GM12878 (cell line): ENCODE results near the gene TMEM63C. TPM values are rescaled to one million over a fixed set of nuclear protein-coding genes. Genes with fewer than 3 reads are reported as not detected.

Experiments
- BMI1 ChIP-seq: fragments of 450-650 bp; IDR thresholded peaks from 2 replicates; pipeline ENCODE4 v1.6.1; 2016; ENCODE audit warnings: mild to moderate bottlenecking, moderate library complexity, borderline replicate concordance
- CHD4 ChIP-seq: fragments of 200-600 bp; sonication (generic); IDR thresholded peaks from 2 replicates; pipeline ENCODE4 v1.6.1; 2016; ENCODE audit warnings: mild to moderate bottlenecking
- SMAD1 ChIP-seq: fragments of 450-650 bp; IDR thresholded peaks from 2 replicates; pipeline ENCODE4 v1.6.1; 2018; ENCODE audit warnings: mild to moderate bottlenecking, low read depth; ENCODE audit not compliant: partially characterized antibody
- STAT1 ChIP-seq: fragments of 450-650 bp; conservative IDR thresholded peaks from 2 replicates; pipeline ENCODE4 v1.6.1; 2014; ENCODE audit warnings: antibody characterized with exemption, mild to moderate bottlenecking
- TAF1 ChIP-seq: IDR thresholded peaks from 2 replicates; pipeline ENCODE4 v1.6.1; 2011; ENCODE audit warnings: mild to moderate bottlenecking, low read depth, low read length, borderline replicate concordance
- TCF12 ChIP-seq: IDR thresholded peaks from 2 replicates; pipeline ENCODE4 v1.6.1; 2011; ENCODE audit warnings: low read depth, mild to moderate bottlenecking, low read length
- YBX1 ChIP-seq: fragments of 450-650 bp; IDR thresholded peaks from 2 replicates; pipeline ENCODE4 v1.6.1; 2016; ENCODE audit warnings: antibody characterized with exemption
- ZBTB11 ChIP-seq: fragments of 450-650 bp; formaldehyde crosslinking; IDR thresholded peaks from 2 replicates; pipeline ENCODE4 v1.5.0; 2022; ENCODE audit warnings: mild to moderate bottlenecking, missing genetic modification characterization
- polyA plus RNA-seq, 11 experiments: library from polyadenylated mRNA; depleted of rRNA in 4 of 11; unstranded in 6 of 11; stranded (reverse) in 5 of 11; fragments of >200 nt; fragmentation: Nextera tagmentation in 4 of 11; fragmentation: Illumina TruSeq in 1 of 11; extraction: Ambion mirVana in 4 of 11; extraction: Trizol in 1 of 11; gene quantifications; 1 replicate in 1 of 11; 2 replicates in 10 of 11; pipeline versions ENCODE4 v1.2.1 to v1.2.3, GENCODE V29; 2011 to 2016; ENCODE audit warnings: inconsistent platforms in 2 of 11, missing spikeins in 2 of 11, low read depth in 1 of 11
- total RNA-seq, 4 experiments: library from RNA; depleted of rRNA in 3 of 4; stranded (reverse); fragments of >200 nt in 3 of 4; fragmentation: Illumina TruSeq in 1 of 4; extraction: Trizol in 1 of 4; gene quantifications; 2 replicates each; pipeline versions ENCODE4 v1.2.1 to v1.2.3, GENCODE V29; 2013 to 2021
- TF ChIP-seq, protein P1 (sequence below): fragments of 450-650 bp; IDR thresholded peaks from 2 replicates; pipeline ENCODE4 v1.6.1; 2017; ENCODE audit warnings: mild to moderate bottlenecking, moderate library complexity

The TMEM63C gene
- total and polyA plus RNA-seq, 10 of the 15 experiments (the other 5 are each of a cell fraction or from before 2014, with no cell fraction given), result 0.06 to 1.3 (median 0.39) TPM; not detected in 4

DNA sequence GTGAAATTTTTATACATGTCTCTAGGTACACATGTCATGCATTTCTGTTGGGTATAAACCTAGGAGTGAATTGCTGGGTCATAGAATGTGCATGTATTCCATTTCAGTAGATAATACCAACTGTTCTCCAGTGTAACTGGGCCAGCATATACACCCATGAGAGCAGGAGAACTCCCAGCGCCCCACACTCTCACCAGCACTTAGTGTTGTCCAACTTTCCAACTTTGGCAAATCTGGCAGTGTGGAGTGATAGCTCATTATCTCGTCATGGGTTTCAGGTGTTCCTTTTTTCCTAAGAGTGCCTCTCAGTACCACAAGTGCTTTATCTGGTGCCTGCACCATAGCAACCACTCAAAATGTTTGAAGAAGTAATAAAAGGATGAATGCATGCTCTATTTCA lies 49.3 kb downstream of the TMEM63C start (continued):
- TF ChIP-seq, protein P1, sequence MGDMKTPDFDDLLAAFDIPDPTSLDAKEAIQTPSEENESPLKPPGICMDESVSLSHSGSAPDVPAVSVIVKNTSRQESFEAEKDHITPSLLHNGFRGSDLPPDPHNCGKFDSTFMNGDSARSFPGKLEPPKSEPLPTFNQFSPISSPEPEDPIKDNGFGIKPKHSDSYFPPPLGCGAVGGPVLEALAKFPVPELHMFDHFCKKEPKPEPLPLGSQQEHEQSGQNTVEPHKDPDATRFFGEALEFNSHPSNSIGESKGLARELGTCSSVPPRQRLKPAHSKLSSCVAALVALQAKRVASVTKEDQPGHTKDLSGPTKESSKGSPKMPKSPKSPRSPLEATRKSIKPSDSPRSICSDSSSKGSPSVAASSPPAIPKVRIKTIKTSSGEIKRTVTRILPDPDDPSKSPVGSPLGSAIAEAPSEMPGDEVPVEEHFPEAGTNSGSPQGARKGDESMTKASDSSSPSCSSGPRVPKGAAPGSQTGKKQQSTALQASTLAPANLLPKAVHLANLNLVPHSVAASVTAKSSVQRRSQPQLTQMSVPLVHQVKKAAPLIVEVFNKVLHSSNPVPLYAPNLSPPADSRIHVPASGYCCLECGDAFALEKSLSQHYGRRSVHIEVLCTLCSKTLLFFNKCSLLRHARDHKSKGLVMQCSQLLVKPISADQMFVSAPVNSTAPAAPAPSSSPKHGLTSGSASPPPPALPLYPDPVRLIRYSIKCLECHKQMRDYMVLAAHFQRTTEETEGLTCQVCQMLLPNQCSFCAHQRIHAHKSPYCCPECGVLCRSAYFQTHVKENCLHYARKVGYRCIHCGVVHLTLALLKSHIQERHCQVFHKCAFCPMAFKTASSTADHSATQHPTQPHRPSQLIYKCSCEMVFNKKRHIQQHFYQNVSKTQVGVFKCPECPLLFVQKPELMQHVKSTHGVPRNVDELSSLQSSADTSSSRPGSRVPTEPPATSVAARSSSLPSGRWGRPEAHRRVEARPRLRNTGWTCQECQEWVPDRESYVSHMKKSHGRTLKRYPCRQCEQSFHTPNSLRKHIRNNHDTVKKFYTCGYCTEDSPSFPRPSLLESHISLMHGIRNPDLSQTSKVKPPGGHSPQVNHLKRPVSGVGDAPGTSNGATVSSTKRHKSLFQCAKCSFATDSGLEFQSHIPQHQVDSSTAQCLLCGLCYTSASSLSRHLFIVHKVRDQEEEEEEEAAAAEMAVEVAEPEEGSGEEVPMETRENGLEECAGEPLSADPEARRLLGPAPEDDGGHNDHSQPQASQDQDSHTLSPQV, result no peak
- TF ChIP-seq BMI1 (no peak), CHD4 (no peak), STAT1 (no peak), YBX1 (no peak), SMAD1 (no peak), TAF1 (no peak), TCF12 (no peak), ZBTB11 (no peak)
